Neuron (in vitro differentiated cells): ENCODE data around the gene M1AP.

ENCODE experiments used
- H2AFZ ChIP-seq: one replicate; pipeline ENCODE4 v1.6.1; 2013; ENCODE audit warnings: low read depth, mild to moderate bottlenecking, inconsistent platforms, low read length, moderate library complexity
- H3K27me3 ChIP-seq: one replicate; pipeline ENCODE4 v1.6.1; 2013; ENCODE audit warnings: low read length; ENCODE audit not compliant: insufficient read depth
- H3K36me3 ChIP-seq: one replicate; pipeline ENCODE4 v1.6.1; 2013; ENCODE audit warnings: low read length; ENCODE audit not compliant: insufficient read depth
- H3K4me1 ChIP-seq: one replicate; pipeline ENCODE4 v1.6.1; 2013; ENCODE audit warnings: low read length; ENCODE audit not compliant: insufficient read depth
- H3K4me3 ChIP-seq: 2 replicates; pipeline ENCODE4 v1.5.1; 2013; ENCODE audit warnings: mild to moderate bottlenecking, low read length, moderate library complexity
- H3K9me3 ChIP-seq: one replicate; pipeline ENCODE4 v1.6.1; 2013; ENCODE audit warnings: low read length

M1AP gene

DNA sequence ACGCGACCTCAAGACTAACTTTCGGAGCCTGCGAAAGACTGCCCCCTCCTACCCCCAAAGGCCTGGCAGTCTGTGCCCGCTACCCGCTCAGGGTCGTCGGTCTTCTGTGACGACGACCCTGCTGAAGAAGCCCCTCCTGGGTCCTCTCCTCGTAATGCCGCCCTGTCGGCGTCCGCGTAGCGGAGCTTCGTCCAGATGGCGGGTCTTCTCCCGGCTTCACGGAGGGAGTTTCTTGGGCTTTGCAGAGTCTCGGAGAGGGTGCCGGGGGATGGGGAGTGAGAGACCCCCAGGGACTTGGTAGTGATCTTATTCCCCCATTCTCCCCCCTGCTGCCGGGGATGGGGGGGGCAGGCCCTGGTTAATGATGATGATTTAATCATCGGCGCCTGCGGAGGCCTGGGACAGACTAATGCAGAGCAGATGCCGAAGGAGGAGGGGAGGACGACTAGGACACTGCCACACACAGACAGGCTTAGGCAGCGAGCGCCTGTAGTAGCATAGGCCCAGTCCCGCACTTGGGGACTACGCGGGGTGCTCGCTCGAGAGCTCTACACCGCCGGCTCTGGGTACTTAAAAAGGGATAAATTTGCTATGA is 140.1 kb downstream of the M1AP start:
- peak overlapping the region; percentile 96 for H2AFZ ChIP-seq
- peak overlapping the region; percentile 61 for H3K4me3 ChIP-seq
- H3K27me3 ChIP-seq: peaks cover 45% of the 10 kb centered on the region
- H3K9me3 ChIP-seq: no peaks in the 10 kb centered on the region
- H3K36me3 ChIP-seq: peaks cover 13% of the 10 kb centered on the region
- peaks cover 10% of the 10 kb centered on the region for H3K4me1 ChIP-seq
